Bronchial epithelial cell (primary cell): ENCODE measurements around the gene UBE2A. TPM values are rescaled to one million over a fixed set of nuclear protein-coding genes. Genes with fewer than 3 reads are reported as not detected.
A peak's percentile ranks its signal among the peaks of the same experiment; 100 is the strongest.

Experiments used
- DNase-seq: peaks from one replicate; pipeline ENCODE4 v3.0.0-alpha.2; 2010; ENCODE audit warnings: low read depth
- FAIRE-seq: peaks from 2 replicates; lab custom pipeline; 2011; peaks lifted over from hg19 to GRCh38; lab: Jason Lieb, UNC
- H3K27me3 ChIP-seq: 2 replicates; pipeline ENCODE4 v1.5.1; 2011; ENCODE audit warnings: low read length; ENCODE audit not compliant: control insufficient read depth, insufficient read depth
- H3K36me3 ChIP-seq: 2 replicates; pipeline ENCODE4 v1.5.1; 2011; ENCODE audit warnings: low read length; ENCODE audit not compliant: control insufficient read depth, insufficient read depth
- H3K4me3 ChIP-seq: 2 replicates; pipeline ENCODE4 v1.5.1; 2011; ENCODE audit warnings: mild to moderate bottlenecking, low read depth, low read length, control low read depth
- CTCF ChIP-seq: IDR thresholded peaks from 2 replicates; pipeline ENCODE4 v1.5.1; 2011; ENCODE audit warnings: mild to moderate bottlenecking, moderate library complexity, low read length, control low read depth, inconsistent platforms; ENCODE audit not compliant: insufficient read depth, severe bottlenecking
- total RNA-seq: library from RNA; depleted of rRNA; stranded (reverse); fragments of >200 nt; gene quantifications from 2 replicates; pipeline ENCODE4 v1.2.1, GENCODE V29; 2014

Gene UBE2A
- total RNA-seq, 1 donor from 2014 or later: 18.4 TPM

DNA sequence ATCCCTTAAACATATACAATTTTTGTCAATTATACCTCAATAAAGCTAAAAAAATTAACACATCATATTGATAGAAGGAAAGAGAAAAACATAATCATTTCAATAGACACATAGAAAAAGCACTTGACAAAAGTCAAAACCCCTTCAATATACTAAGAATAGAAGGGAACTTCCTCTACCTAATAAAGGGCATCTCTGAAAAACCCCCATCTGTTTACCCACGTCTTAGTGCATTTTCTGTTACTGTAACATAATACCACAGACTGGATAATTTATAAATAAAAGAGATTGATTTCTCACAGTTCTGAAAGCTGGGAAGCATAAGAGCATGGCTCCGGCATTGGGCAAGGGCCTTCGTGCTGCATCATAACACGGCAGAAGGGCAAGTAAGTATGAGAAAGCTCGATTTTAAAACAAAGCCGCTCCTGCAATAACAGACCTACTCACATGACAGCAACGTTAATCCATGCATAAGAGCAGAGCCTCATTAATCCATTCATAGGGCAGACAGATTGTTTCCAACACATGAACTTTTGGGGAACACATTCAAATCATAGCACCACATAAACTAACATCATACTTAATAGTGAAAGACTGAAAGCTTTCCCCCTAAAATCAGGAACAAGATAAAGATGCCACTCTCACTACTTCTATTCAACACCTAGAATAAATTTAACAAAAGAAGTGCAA lies 24.9 kb upstream of the UBE2A start:
- Histone ChIP-seq H3K36me3 (no peaks in the 10 kb centered on the region), H3K27me3 (no peaks in the 10 kb centered on the region), H3K4me3 (no peak overlapping the region)
- no peak for FAIRE-seq
- no peak for DNase-seq
- no peak for TF ChIP-seq CTCF

- Histone ChIP-seq H3K4me3 (no peak overlapping the region), H3K36me3 (no peaks in the 10 kb centered on the region), H3K27me3 (no peaks in the 10 kb centered on the region)
- no peak for TF ChIP-seq CTCF
- FAIRE-seq: no peak
- DNase-seq: peak; percentile 47
These were observed 21.9 kb upstream of the UBE2A start for GRCh38 chrX:119552508-119552907.

DNA sequence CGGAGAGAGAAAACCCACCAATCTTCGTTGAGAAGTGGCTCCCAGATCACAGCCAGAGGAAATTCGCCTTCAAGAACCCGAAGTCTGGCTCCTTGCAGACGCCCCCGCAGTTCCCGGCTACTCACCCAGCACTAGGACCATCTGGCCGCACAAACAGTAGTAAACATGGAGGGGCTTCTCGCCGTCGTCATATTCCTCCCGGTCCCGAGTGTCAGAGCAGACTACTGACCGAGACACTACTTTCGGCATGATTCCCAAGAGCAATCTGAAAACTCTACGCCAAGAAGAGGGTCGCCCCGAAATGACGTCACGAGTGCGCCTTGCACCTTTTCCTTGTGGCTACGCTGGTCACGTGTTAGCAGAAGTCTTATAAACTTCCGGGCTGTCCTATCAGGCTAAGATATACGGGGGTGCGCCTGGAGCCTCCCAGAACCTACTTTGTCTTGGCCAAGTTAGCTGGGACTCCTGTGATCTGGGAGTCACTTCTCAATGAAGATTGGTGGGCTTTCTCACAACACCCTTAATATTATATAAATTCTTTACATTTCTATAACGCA lies 9.2 kb upstream of the UBE2A start, which contains the start of gene STEEP1:
Gene STEEP1, minus strand, starts transcription at position 303 of the 557 bp plus-strand sequence. Its CDS starts 54 bp downstream, at position 249.
- Histone ChIP-seq H3K27me3 (no peaks in the 10 kb centered on the region), H3K4me3 (peak within 1 kb of the TSS; percentile 61), H3K36me3 (no peaks in the 10 kb centered on the region)
- peak; percentile 84 for DNase-seq
- TF ChIP-seq CTCF: no peak
- no peak for FAIRE-seq

DNA sequence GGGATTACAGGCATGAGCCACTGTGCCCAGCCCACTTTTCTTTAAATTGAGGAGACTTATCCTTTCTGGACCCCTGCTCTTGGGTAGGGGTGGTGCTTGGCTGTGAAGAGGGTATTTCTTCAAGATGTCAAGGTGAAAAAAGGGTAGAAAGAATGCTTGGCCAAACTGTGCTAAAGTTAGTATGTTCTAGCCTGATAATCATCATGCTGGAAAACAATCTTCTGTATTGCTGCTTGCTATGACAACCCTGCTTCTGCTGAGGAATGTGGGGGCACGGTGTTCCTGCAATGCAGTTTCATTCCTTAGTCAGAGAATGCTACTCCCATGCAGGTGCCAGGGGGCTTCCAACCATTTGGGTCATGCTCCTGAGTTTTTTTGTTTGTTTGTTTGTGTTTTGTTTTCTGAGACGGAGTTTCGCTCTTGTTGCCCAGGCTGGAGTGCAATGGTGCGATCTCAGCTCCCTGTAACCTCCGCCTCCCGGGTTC lies 4.0 kb upstream of the UBE2A start:
- Histone ChIP-seq H3K36me3 (no peaks in the 10 kb centered on the region), H3K4me3 (no peak overlapping the region), H3K27me3 (no peaks in the 10 kb centered on the region)
- no peak for TF ChIP-seq CTCF
- FAIRE-seq (peak; percentile 50), DNase-seq (no peak)

DNA sequence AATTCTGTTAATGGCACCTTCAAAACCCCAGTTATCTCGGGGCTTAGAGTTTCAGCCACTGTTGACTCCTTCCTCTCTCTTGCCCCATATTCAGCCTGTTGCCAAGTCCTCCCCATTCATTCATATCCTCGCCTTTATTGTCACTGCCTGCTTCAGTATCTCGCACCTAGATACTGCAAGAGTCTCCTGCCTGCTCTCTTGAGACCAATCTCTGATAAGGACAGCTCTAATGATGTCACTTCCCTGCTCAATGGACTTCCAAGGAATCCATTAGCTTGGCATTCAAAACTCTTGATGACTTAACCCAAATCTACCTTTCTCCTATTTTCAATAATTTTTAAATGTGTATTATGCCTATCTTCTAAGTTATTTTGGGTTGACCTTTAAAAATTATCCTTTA lies 1.1 kb upstream of the UBE2A start:
- FAIRE-seq (no peak), DNase-seq (no peak)
- peak overlapping the region; percentile 71 for H3K4me3 ChIP-seq
- no peaks in the 10 kb centered on the region for H3K27me3 ChIP-seq
- no peak for TF ChIP-seq CTCF
- no peaks in the 10 kb centered on the region for H3K36me3 ChIP-seq
